Gastrocnemius medialis (tissue), 4 donors: ENCODE measurements around the gene CFAP57.

Source experiments
- POLR2A ChIP-seq, 2 donors: fragments of 450-650 bp; IDR thresholded peaks; one replicate each; pipeline ENCODE4 v1.6.1; 2017; ENCODE audit warnings: antibody characterized with exemption in 2 of 2, mild to moderate bottlenecking in 2 of 2, moderate library complexity in 2 of 2
- TF ChIP-seq, protein P1 (sequence below), 5 experiments: fragments of 450-650 bp in 3 of 5; fragments of 200-600 bp in 2 of 5; sonication (generic) in 2 of 5; IDR thresholded peaks in 4 of 5; conservative IDR thresholded peaks in 1 of 5; 1 replicate in 4 of 5; 2 replicates in 1 of 5; pipeline ENCODE4 v1.5.1; 2016 to 2019; ENCODE audit warnings: antibody characterized with exemption in 5 of 5, mild to moderate bottlenecking in 3 of 5, moderate library complexity in 3 of 5

GRCh38 chr1:43199093-43199726, 27.1 kb downstream of the CFAP57 start:
- TF ChIP-seq, protein P1, sequence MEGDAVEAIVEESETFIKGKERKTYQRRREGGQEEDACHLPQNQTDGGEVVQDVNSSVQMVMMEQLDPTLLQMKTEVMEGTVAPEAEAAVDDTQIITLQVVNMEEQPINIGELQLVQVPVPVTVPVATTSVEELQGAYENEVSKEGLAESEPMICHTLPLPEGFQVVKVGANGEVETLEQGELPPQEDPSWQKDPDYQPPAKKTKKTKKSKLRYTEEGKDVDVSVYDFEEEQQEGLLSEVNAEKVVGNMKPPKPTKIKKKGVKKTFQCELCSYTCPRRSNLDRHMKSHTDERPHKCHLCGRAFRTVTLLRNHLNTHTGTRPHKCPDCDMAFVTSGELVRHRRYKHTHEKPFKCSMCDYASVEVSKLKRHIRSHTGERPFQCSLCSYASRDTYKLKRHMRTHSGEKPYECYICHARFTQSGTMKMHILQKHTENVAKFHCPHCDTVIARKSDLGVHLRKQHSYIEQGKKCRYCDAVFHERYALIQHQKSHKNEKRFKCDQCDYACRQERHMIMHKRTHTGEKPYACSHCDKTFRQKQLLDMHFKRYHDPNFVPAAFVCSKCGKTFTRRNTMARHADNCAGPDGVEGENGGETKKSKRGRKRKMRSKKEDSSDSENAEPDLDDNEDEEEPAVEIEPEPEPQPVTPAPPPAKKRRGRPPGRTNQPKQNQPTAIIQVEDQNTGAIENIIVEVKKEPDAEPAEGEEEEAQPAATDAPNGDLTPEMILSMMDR (IDR thresholded peaks at IDR 0.05 in 4 of 5, conservative IDR thresholded peaks at IDR 0.05 in 1 of 5): no peak
- TF ChIP-seq POLR2A (IDR thresholded peaks at IDR 0.05): no peak
